K562 (cell line): Measurements from ENCODE around the gene ARSA.

Experiments
- CTCF ChIP-seq, 3 experiments: IDR thresholded peaks in 2 of 3; conservative IDR thresholded peaks in 1 of 3; 2 replicates each; pipeline ENCODE4 v1.5.1; 2011 to 2012; ENCODE audit warnings: low read length in 3 of 3, mild to moderate bottlenecking in 3 of 3, control low read depth in 2 of 3, improper control_type of control experiment in 1 of 3, inconsistent platforms in 1 of 3, low read depth in 1 of 3, mixed read lengths in 1 of 3, moderate library complexity in 1 of 3; ENCODE audit not compliant: insufficient read depth in 2 of 3
- NFYB ChIP-seq: IDR thresholded peaks from 2 replicates; pipeline ENCODE4 v1.6.1; 2011; ENCODE audit warnings: mild to moderate bottlenecking, moderate library complexity; ENCODE audit not compliant: insufficient read length; ENCODE audit errors: extremely low read depth
- SMC3 ChIP-seq: conservative IDR thresholded peaks from 2 replicates; pipeline ENCODE4 v1.6.1; 2011; ENCODE audit warnings: low read depth, low read length, improper control_type of control experiment; ENCODE audit not compliant: insufficient read depth
- ZBED1 ChIP-seq: IDR thresholded peaks from 2 replicates; pipeline ENCODE4 v1.6.1; 2014
- ZBTB5 ChIP-seq: fragments of 450-650 bp; IDR thresholded peaks from 2 replicates; pipeline ENCODE4 v1.6.1; 2017; ENCODE audit warnings: antibody characterized with exemption
- ZNF512 ChIP-seq: IDR thresholded peaks from 2 replicates; pipeline ENCODE4 v1.6.1; 2016; ENCODE audit warnings: missing genetic modification characterization, missing compliant biosample characterization

GRCh38 chr22:50608996-50609395 is 19.0 kb downstream of the ARSA start:
- TF ChIP-seq SMC3 (no peak), ZBED1 (no peak), NFYB (no peak), CTCF (IDR thresholded peaks at IDR 0.05 in 2 of 3, conservative IDR thresholded peaks at IDR 0.05 in 1 of 3; ENCODE audit: insufficient read depth in 2 of 3, low read depth in 1 of 3, low read length in 3 of 3) (no peak), ZBTB5 (no peak), ZNF512 (tag) (no peak)
